ENCODE data around the gene HNRNPLL.

HNRNPLL gene

DNA sequence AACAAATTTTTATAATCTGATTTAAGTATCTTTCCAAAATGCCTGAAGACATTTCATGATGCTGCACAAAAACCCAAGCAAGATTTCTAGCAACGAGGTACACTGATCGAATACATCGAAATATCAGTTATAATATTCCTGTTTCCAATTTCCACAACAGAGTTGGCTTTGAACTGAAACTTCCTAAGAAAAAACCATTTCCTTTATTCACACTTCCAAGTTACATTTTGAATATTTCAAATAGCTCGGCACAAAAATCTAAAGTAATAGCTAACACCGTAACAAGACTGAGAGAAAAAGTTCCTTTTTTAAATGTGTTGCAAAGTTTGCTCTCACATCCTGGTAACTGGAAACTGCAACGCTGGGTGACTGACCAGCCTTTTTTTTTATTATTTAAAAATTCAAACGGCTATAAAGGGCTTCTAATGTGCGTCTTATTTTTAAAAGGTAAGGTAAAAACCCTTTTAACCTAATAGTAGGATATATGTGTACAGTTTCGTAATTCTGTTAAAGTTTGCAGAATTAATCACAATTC is 1.7 kb downstream of the HNRNPLL start:
- Histone ChIP-seq H3K4me1 (ENCODE audit: control insufficient read depth, insufficient read depth, low read length) (peaks cover 25% of the 10 kb centered on the region; the same call in 1 of the 2 replicates), H3K9me3 (ENCODE audit: control insufficient read depth, insufficient read depth, low read depth, low read length) (no peaks in the 10 kb centered on the region), H3K36me3 (ENCODE audit: control insufficient read depth in 2 of 2, insufficient read depth in 1 of 2, low read length in 2 of 2) (no peaks in the 10 kb centered on the region), H3K4me3 (ENCODE audit: low read depth, low read length) (peak overlapping the region; percentile 87), H3K27ac (ENCODE audit: extremely low read depth, low read depth, low read length) (no peak overlapping the region; the same call in 1 of the 2 replicates)
- no peak for TF ChIP-seq ZNF433 (tag by site-specific recombination; IDR thresholded peaks at IDR 0.05; ENCODE audit: low read depth)
- TF ChIP-seq, protein P1, sequence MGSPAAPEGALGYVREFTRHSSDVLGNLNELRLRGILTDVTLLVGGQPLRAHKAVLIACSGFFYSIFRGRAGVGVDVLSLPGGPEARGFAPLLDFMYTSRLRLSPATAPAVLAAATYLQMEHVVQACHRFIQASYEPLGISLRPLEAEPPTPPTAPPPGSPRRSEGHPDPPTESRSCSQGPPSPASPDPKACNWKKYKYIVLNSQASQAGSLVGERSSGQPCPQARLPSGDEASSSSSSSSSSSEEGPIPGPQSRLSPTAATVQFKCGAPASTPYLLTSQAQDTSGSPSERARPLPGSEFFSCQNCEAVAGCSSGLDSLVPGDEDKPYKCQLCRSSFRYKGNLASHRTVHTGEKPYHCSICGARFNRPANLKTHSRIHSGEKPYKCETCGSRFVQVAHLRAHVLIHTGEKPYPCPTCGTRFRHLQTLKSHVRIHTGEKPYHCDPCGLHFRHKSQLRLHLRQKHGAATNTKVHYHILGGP (tag by site-specific recombination; IDR thresholded peaks at IDR 0.05), result no peak
- TF ChIP-seq ZNF121 (tag by site-specific recombination; IDR thresholded peaks at IDR 0.05), result no peak
- no peak for TF ChIP-seq KLF7 (tag by site-specific recombination; IDR thresholded peaks at IDR 0.05; ENCODE audit: borderline replicate concordance)
- TF ChIP-seq ZFP69B (tag by site-specific recombination; IDR thresholded peaks at IDR 0.05), result no peak
- TF ChIP-seq FEZF1 (tag by site-specific recombination; IDR thresholded peaks at IDR 0.05), result no peak
- TF ChIP-seq ZBTB8A (tag by site-specific recombination; IDR thresholded peaks at IDR 0.05), result no peak
- TF ChIP-seq GLI4 (tag by site-specific recombination; IDR thresholded peaks at IDR 0.05), result no peak
- no peak for TF ChIP-seq ZNF514 (tag by site-specific recombination; IDR thresholded peaks at IDR 0.05)
- no peak for TF ChIP-seq ZNF610 (tag by site-specific recombination; IDR thresholded peaks at IDR 0.05; ENCODE audit: borderline replicate concordance)
- 0 out of 2 replicates have a peak, but pooled peaks have one; percentile 0 for TF ChIP-seq ZEB2 (tag by site-specific recombination; IDR thresholded peaks at IDR 0.05)
- no peak for TF ChIP-seq ZNF112 (tag by site-specific recombination; IDR thresholded peaks at IDR 0.05)
- TF ChIP-seq RBAK (tag by site-specific recombination; IDR thresholded peaks at IDR 0.05), result no peak
- TF ChIP-seq ZNF157 (tag by site-specific recombination; IDR thresholded peaks at IDR 0.05), result no peak
- no peak for TF ChIP-seq ZFP41 (tag by site-specific recombination; IDR thresholded peaks at IDR 0.05; ENCODE audit: borderline replicate concordance)
- no peak for TF ChIP-seq ZNF660 (tag by site-specific recombination; IDR thresholded peaks at IDR 0.05)
- TF ChIP-seq ZNF501 (tag by site-specific recombination; IDR thresholded peaks at IDR 0.05), result no peak
- TF ChIP-seq, protein P2, sequence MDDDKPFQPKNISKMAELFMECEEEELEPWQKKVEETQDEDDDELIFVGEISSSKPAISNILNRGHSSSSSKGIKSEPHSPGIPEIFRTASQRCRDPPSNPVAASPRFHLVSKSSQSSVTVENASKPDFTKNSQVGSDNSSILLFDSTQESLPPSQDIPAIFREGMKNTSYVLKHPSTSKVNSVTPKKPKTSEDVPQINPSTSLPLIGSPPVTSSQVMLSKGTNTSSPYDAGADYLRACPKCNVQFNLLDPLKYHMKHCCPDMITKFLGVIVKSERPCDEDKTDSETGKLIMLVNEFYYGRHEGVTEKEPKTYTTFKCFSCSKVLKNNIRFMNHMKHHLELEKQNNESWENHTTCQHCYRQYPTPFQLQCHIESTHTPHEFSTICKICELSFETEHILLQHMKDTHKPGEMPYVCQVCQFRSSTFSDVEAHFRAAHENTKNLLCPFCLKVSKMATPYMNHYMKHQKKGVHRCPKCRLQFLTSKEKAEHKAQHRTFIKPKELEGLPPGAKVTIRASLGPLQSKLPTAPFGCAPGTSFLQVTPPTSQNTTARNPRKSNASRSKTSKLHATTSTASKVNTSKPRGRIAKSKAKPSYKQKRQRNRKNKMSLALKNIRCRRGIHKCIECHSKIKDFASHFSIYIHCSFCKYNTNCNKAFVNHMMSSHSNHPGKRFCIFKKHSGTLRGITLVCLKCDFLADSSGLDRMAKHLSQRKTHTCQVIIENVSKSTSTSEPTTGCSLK (tag by site-specific recombination; IDR thresholded peaks at IDR 0.05), result no peak
- TF ChIP-seq, protein P3, sequence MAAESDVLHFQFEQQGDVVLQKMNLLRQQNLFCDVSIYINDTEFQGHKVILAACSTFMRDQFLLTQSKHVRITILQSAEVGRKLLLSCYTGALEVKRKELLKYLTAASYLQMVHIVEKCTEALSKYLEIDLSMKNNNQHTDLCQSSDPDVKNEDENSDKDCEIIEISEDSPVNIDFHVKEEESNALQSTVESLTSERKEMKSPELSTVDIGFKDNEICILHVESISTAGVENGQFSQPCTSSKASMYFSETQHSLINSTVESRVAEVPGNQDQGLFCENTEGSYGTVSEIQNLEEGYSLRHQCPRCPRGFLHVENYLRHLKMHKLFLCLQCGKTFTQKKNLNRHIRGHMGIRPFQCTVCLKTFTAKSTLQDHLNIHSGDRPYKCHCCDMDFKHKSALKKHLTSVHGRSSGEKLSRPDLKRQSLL (tag by site-specific recombination; IDR thresholded peaks at IDR 0.05), result no peak
- no peak for TF ChIP-seq ZNF274 (IDR thresholded peaks at IDR 0.05; ENCODE audit: low read length)
- TF ChIP-seq ZNF274 (tag by site-specific recombination; IDR thresholded peaks at IDR 0.05; ENCODE audit: borderline replicate concordance), result no peak
- no peak for TF ChIP-seq ZNF776 (tag by site-specific recombination; IDR thresholded peaks at IDR 0.05; ENCODE audit: borderline replicate concordance)
- 0 out of 2 replicates have a peak, but pooled peaks have one; percentile 39 for TF ChIP-seq ZBTB17 (tag by site-specific recombination; IDR thresholded peaks at IDR 0.05)
- TF ChIP-seq, protein P4, sequence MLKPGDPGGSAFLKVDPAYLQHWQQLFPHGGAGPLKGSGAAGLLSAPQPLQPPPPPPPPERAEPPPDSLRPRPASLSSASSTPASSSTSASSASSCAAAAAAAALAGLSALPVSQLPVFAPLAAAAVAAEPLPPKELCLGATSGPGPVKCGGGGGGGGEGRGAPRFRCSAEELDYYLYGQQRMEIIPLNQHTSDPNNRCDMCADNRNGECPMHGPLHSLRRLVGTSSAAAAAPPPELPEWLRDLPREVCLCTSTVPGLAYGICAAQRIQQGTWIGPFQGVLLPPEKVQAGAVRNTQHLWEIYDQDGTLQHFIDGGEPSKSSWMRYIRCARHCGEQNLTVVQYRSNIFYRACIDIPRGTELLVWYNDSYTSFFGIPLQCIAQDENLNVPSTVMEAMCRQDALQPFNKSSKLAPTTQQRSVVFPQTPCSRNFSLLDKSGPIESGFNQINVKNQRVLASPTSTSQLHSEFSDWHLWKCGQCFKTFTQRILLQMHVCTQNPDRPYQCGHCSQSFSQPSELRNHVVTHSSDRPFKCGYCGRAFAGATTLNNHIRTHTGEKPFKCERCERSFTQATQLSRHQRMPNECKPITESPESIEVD (tag by site-specific recombination; IDR thresholded peaks at IDR 0.05), result peak; percentile 5; the same call in 1 of the 2 replicates
- ChIA-PET CTCF (interaction anchor here (0.5 to 6.3 kb wide), 6 partner anchors 18 to 202 kb away, joined by 3 to 47 read pairs (median 3); no protein-coding TSS in a partner anchor), POLR2A (interaction anchor here (0.6 to 3.9 kb wide), 7 partner anchors 10 to 524 kb away, joined by 3 to 71 read pairs (median 5); partner anchors contain the start of genes CYP1B1, GALM and SRSF7)

Data from HEK293 (cell line).